HG02852 (cell line): Measurements from ENCODE around the gene ABCB8.

Experiments used
- ATAC-seq: cut with Tn5 transposase; IDR thresholded peaks from one replicate; pipeline ENCODE4 v1.9.1; 2021; ENCODE audit warnings: mild to moderate bottlenecking, moderate library complexity; ENCODE audit not compliant: unreplicated experiment

The ABCB8 gene

GRCh38 chr7:151083071-151083823, 55.0 kb downstream of the ABCB8 start, which contains the start of gene TMUB1:
Gene TMUB1, minus strand, starts transcription at chr7:151083493. Its CDS starts 930 bp downstream, at chr7:151082563.
- peak; percentile 51 for ATAC-seq

DNA sequence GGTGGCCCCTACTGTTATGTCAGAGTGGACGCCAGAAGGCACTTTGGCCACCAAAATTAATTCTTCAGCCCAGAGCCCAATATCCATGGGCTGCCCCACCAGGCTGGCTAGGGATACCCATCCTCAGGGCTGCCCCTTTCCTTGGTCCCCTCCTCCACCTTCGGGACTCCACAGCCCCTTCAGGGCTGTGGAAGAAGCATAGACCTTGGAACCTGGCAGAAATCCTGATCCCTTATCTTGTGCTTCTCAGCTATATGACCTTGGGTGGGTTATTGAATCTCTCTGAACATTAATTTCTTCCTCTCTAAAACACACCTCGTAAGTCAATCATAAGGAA, 55.5 kb downstream of the ABCB8 start:
- ATAC-seq = no peak

DNA sequence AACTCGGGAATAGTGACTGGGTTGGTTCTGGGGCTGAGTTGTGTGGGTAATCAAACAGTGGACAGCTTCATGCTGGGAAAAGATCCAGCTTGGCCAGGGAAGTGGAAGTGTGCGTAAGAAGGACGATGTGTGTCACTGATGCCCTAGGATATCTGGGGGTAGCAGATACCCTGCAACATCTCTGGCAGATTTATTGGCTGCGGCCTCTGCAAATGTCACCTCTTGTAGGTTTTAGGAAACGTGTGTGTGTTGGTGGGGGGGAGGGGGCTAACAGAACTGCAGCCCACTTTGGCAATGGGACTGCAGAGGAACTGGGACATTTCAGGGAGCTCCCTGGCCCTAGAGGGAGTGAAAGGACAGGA, 57.1 kb downstream of the ABCB8 start:
- ATAC-seq = no peak

DNA sequence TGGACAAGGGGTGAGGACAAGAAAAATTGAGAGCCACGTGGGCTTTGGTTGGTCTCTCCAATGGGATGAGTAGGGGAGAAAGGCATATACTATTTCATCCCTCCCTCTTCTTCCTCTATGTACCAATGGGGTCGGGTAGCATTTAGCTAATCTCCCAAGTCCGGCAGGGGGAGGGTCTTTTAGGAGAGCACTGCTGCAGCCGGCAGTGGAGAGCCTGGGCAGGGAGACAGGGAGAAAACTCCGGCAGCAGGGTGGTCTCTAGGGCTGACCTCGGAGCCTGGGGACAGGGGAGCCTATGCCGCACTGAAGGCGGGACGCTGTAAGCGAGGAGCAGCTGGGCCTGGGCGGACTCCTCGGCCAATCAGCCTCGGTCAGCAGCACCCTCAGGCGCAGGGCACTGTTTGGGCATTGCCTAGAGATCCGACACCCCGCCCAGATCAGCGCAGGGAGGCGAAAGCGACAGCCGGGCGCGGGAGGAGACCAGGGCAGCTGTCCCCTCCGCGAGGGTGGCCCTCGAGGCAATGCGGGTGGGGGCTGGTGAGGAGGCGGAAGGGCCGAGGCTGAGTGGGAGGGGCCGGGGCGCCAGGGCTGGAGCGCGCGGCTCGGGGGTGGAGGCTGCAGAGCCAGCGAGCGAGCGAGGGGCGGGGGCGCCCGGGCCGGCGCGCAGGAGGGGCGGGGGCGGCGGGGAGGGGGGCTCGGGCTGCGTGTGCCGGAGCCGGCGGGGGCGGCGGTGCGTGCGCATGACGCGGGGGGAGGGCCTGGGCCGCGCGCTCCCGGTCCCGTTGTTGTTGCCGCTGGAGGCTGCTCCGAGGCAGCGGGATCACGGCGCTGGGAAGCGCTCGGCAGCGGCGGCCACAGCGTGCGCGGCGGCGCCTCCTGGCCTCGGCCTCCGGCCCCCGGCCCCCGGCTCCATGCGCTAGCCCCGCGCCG, 57.7 kb downstream of the ABCB8 start, which contains the start of gene AGAP3:
Gene AGAP3, plus strand, starts transcription at position 785 of the 930 bp plus-strand sequence. CDS start 267 bp downstream, outside the sequence.
- peak; percentile 43 for ATAC-seq

DNA sequence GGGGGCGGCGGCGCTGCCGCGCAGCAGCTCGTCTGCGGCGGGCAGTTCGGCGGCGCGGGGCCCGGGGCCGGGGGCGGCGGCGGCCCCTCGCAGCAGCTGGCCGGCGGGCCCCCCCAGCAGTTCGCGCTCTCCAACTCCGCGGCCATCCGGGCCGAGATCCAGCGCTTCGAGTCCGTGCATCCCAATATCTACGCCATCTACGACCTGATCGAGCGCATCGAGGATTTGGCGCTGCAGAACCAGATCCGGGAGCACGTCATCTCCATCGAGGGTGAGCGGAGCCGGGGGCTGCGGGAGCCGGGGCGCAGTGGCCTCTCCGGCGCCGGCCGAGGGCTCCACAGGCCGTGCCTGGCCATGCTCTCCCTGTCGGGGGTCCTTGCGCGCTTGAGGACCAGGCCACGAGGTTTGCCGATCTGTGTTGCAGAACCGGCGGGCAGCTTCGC, 58.6 kb downstream of the ABCB8 start:
- ATAC-seq = no peak

- no peak for ATAC-seq
These were observed 59.2 kb downstream of the ABCB8 start for GRCh38 chr7:151087245-151088018.

DNA sequence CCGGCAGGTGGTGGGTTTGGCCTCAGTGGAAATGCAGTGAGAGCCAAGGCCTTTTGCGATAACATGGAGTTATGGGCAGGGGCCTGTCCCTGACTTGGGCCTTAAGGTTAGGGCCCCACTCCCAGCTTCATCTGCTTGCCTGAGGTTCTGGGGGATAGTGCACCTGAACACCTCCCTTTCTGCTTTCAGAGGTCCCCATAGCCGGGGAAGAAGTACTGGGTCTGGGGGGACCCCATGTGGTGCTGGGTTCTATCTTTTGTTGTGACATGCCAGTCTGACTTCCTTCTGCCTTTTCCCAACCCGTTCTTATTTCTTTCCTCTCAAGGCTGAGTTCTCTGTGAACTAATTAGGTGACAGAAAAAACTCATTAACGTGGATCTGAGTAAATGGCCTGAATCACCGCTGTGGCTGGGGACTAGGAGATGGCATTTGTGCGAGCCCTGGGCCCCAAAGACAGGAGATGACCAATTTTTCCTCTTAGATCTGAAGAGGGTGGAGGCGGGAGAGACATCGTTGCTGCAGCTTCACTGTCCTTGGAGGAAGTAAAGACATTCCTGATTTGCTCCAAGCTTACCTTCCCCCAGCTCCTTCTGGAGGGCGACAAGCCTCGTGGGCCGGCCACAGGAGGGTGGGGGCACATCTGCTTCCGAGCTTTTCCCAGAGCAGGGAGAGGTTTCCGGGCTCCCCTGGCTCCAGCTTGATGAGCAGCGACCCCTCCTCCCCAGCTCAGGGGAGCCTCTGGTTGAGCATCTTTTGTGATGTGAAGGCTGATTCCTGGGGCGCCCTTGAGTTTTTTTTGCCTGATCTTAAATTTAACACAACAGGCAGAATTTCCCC, 60.0 kb downstream of the ABCB8 start:
- no peak for ATAC-seq

- ATAC-seq = no peak
These were observed 60.8 kb downstream of the ABCB8 start for GRCh38 chr7:151088856-151089699.

DNA sequence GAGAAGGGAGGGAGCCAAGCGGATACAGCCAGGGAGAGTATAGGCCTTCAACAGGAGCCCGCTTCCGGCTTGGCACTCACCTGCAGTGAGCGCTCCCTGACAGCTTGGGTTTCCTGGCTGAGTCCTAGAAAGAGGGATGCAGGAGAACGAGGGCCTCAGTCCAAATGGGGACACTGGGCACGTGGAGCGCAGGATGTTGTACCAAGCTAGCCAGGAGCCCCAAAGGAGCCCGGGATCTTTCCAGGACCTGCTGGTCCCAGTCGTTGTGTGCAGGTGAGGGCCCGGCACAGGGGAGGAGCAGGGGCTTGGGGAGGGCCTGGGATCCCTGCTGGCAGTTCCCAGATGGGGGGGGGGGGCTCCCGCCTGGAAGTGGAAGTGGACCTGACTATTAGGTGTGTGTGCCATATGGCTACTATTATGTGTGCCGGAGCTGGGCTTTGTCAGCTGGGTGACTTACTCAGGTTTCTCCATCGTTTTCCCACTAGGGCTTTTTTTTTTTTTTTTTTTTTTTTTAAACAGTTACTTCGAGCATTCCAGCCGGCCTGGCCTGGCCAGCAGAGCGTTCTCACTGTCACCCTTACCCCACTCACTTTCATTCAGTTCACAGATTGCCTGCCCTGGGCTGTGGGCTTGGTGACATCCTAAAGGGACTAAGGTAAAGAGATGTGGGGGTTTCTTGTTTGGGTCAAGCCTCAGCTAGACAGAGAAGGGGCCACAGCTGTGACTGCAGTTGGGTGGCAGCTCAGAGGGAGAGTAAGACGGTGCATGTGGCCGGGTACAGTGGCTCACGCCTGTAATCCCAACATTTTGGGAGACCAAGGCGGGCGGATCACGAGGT, 61.9 kb downstream of the ABCB8 start:
- ATAC-seq = no peak

DNA sequence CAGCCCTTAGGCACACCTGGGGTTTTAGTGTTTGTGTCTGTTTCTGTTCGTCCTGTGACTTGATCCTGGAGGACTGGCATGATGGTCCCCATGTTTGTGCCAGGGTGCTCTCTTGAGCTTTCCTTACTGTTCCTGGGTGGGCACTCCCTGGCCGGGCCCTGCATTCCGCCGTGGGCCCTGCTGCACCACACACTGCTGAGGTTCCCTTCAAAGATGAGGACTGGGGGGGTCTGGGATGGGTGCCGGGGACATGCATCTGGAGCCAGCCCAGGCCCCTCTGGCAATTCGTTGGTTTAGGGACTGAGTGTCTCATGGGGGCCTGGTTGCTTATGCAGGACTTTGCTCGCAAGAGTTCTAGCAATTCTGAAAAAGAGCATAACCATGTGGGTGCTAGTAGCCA, 62.8 kb downstream of the ABCB8 start:
- no peak for ATAC-seq

- ATAC-seq = no peak
These were observed 63.2 kb downstream of the ABCB8 start for GRCh38 chr7:151091431-151091830.

DNA sequence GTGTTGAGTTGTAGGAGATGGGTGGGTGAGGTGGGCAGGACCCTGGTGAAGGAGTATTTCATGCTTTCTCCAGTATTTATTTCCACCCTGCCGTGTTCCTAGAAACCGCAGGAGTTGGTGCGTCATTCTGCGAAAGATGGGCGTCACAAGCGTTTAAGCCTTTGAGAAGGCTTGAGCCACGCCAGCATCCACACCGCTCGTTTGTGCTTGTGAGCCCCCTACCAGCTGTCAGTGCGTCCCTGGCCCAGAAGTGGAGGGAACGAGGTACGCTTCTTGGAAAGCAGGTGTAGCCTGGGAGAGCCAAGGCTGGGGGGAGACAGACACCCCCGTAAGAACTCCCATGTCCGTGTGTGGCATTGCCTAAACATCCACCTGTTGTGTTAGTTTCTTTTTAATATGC, 63.7 kb downstream of the ABCB8 start:
- no peak for ATAC-seq

- ATAC-seq = no peak
These were observed 65.5 kb downstream of the ABCB8 start for GRCh38 chr7:151093748-151094147.

DNA sequence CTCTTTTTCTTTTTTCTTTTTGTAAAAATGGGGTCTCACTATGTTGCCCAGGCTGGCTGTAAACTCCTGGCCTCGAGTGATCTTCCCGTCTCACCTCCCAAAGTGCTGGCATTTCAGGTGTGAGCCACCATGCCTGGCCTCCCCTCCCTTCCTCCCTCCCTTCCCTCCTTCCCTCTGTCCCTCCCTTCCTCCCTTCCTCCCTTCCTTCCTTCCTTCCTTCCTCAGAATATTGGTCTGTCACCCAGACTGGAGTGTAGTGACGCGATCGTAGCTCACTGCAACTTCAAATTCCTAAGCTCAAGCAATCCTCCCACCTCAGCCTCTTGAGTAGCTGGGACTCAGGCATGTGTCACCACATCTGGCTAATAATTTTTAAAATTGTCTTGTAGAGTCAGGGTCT, 66.4 kb downstream of the ABCB8 start:
- no peak for ATAC-seq

DNA sequence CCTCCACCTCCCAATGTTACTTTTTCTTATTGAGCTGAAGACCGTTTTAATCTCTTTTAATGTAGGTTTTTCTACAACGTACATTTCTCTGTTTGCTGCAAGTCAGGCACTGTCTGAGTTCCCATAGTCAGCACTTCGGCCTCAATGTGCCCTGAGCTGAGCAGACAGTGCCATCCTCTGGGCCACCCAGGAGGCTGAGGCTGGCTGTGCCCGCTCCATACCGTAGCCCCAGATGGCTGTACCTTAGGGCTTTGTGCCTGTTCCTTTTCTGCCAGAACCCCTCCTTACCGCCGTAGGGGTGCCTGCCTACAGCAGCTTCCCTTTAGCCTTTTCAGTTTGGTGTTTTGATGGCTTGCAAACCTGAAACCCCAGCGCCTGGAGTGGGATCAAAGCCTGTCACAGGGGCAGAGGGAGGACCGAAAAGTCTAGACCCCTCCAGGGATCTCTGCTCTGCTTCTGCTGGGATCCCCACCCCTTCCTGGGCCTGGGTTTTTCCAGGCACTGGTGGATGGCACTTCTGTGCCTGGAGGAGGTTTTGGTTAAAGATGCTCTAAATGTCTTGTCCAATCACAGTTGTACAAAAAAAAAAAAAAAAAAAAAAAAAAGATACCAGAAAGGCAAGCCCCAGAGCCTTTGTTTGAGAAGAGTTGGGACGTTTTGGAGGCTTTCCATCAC, 67.0 kb downstream of the ABCB8 start:
- no peak for ATAC-seq

- no peak for ATAC-seq
These were observed 67.7 kb downstream of the ABCB8 start for GRCh38 chr7:151095828-151096475.
